NT2/D1 (cell line): Measurements from ENCODE around the gene AZIN2.
A peak's percentile ranks its signal among the peaks of the same experiment; 100 is the strongest.

ENCODE experiments used
- DNase-seq: peaks from one replicate; pipeline ENCODE4 v3.0.0-alpha.2; 2011; ENCODE audit warnings: low read depth, low spot score
- H3K27me3 ChIP-seq: 2 replicates; pipeline ENCODE4 v1.6.0; 2011; ENCODE audit warnings: mild to moderate bottlenecking; ENCODE audit not compliant: insufficient read length, insufficient read depth
- H3K36me3 ChIP-seq: 2 replicates; pipeline ENCODE4 v1.6.1; 2011; ENCODE audit warnings: mild to moderate bottlenecking, low read length, mixed read lengths; ENCODE audit not compliant: insufficient read depth, insufficient read length
- H3K4me1 ChIP-seq: 2 replicates; pipeline ENCODE4 v1.5.1; 2011; ENCODE audit not compliant: insufficient read depth, insufficient read length
- H3K4me3 ChIP-seq: 2 replicates; pipeline ENCODE4 v1.5.1; 2011; ENCODE audit warnings: low read depth; ENCODE audit not compliant: insufficient read length
- H3K9ac ChIP-seq: 2 replicates; pipeline ENCODE4 v1.6.0; 2011; ENCODE audit warnings: low read depth; ENCODE audit not compliant: insufficient read length
- H3K9me3 ChIP-seq: 2 replicates; pipeline ENCODE4 v1.5.1; 2011; ENCODE audit warnings: mild to moderate bottlenecking, low read length; ENCODE audit not compliant: insufficient read depth
- SUZ12 ChIP-seq: IDR thresholded peaks from 2 replicates; pipeline ENCODE4 v1.6.1; 2011; ENCODE audit not compliant: insufficient read length, insufficient read depth; ENCODE audit errors: extremely low read depth
- YY1 ChIP-seq: IDR thresholded peaks from 2 replicates; pipeline ENCODE4 v1.6.1; 2011; ENCODE audit not compliant: insufficient read length, insufficient read depth
- ZNF274 ChIP-seq: IDR thresholded peaks from 2 replicates; pipeline ENCODE4 v1.6.1; 2011; ENCODE audit warnings: mild to moderate bottlenecking, low read depth, low read length

AZIN2 gene

GRCh38 chr1:33074193-33074945 is 6.6 kb upstream of the AZIN2 start:
- Histone ChIP-seq H3K27me3 (no peaks in the 10 kb centered on the region), H3K4me3 (no peak overlapping the region), H3K36me3 (no peaks in the 10 kb centered on the region), H3K9me3 (peaks cover under 1% of the 10 kb centered on the region; the same call in 1 of the 2 replicates), H3K4me1 (peaks cover 2% of the 10 kb centered on the region), H3K9ac (no peak overlapping the region)
- DNase-seq, result no peak
- TF ChIP-seq SUZ12 (no peak), ZNF274 (no peak), YY1 (no peak)

GRCh38 chr1:33078030-33078591 is 2.8 kb upstream of the AZIN2 start:
- no peak overlapping the region for H3K4me3 ChIP-seq
- H3K36me3 ChIP-seq, result no peaks in the 10 kb centered on the region
- no peaks in the 10 kb centered on the region for H3K9me3 ChIP-seq
- TF ChIP-seq ZNF274, result no peak
- TF ChIP-seq YY1, result no peak
- no peak for TF ChIP-seq SUZ12
- H3K4me1 ChIP-seq, result peaks cover 2% of the 10 kb centered on the region
- DNase-seq, result no peak
- no peak overlapping the region for H3K9ac ChIP-seq
- peaks cover 27% of the 10 kb centered on the region for H3K27me3 ChIP-seq

GRCh38 chr1:33080373-33080772 is 580 bp upstream of the AZIN2 start:
- H3K4me3 ChIP-seq, result peak overlapping the region; percentile 45
- peaks cover 34% of the 10 kb centered on the region for H3K27me3 ChIP-seq
- H3K9ac ChIP-seq, result peak overlapping the region; percentile 79
- H3K4me1 ChIP-seq, result peaks cover 2% of the 10 kb centered on the region
- TF ChIP-seq ZNF274, result no peak
- TF ChIP-seq SUZ12, result no peak
- no peak for TF ChIP-seq YY1
- no peaks in the 10 kb centered on the region for H3K9me3 ChIP-seq
- DNase-seq, result no peak
- no peaks in the 10 kb centered on the region for H3K36me3 ChIP-seq

- no peak for DNase-seq
Measured at GRCh38 chr1:33081554-33082305, 777 bp downstream of the AZIN2 start.

GRCh38 chr1:33082575-33083108 is 1.7 kb downstream of the AZIN2 start:
- no peak for DNase-seq
- H3K27me3 ChIP-seq, result peaks cover 34% of the 10 kb centered on the region
- TF ChIP-seq YY1 (no peak), SUZ12 (no peak), ZNF274 (no peak)
- no peak overlapping the region for H3K4me3 ChIP-seq
- peak overlapping the region; percentile 87 for H3K9ac ChIP-seq
- H3K36me3 ChIP-seq, result no peaks in the 10 kb centered on the region
- no peaks in the 10 kb centered on the region for H3K9me3 ChIP-seq
- H3K4me1 ChIP-seq, result peaks cover 2% of the 10 kb centered on the region

More at GRCh38 chr1:33081554-33082305, 777 bp downstream of the AZIN2 start:
- H3K36me3 ChIP-seq, result no peaks in the 10 kb centered on the region
- H3K27me3 ChIP-seq, result peaks cover 34% of the 10 kb centered on the region
- no peaks in the 10 kb centered on the region for H3K9me3 ChIP-seq
- no peak for TF ChIP-seq YY1
- no peak for TF ChIP-seq ZNF274
- TF ChIP-seq SUZ12, result no peak
- H3K4me3 ChIP-seq, result peak overlapping the region; percentile 81
- H3K4me1 ChIP-seq, result peaks cover 2% of the 10 kb centered on the region
- H3K9ac ChIP-seq, result peak overlapping the region; percentile 87

GRCh38 chr1:33085332-33085731 is 4.4 kb downstream of the AZIN2 start:
- no peaks in the 10 kb centered on the region for H3K36me3 ChIP-seq
- H3K9me3 ChIP-seq, result no peaks in the 10 kb centered on the region
- no peak overlapping the region for H3K4me3 ChIP-seq
- DNase-seq, result no peak
- H3K9ac ChIP-seq, result no peak overlapping the region
- no peak for TF ChIP-seq YY1
- TF ChIP-seq ZNF274, result no peak
- no peak for TF ChIP-seq SUZ12
- H3K4me1 ChIP-seq, result peaks cover 5% of the 10 kb centered on the region
- H3K27me3 ChIP-seq, result peaks cover 30% of the 10 kb centered on the region
